Nephron progenitor cell (in vitro differentiated cells): Measurements from ENCODE around the gene CEBPZOS.

ENCODE experiments used
- DNase-seq: peaks from one replicate; pipeline ENCODE4 v3.0.0; 2021
- H3K27ac Mint-ChIP-seq: 2 replicates; pipeline ENCODE4 v1.8.0; 2021; ENCODE audit warnings: mild to moderate bottlenecking, moderate library complexity, mixed read lengths
- H3K27me3 Mint-ChIP-seq: 2 replicates; pipeline ENCODE4 v1.8.0; 2021; ENCODE audit warnings: mild to moderate bottlenecking, low read depth, mixed read lengths; ENCODE audit not compliant: poor library complexity
- H3K36me3 Mint-ChIP-seq: 2 replicates; pipeline ENCODE4 v1.8.0; 2021; ENCODE audit warnings: low read depth, mixed read lengths
- H3K4me1 Mint-ChIP-seq: 2 replicates; pipeline ENCODE4 v1.8.0; 2021; ENCODE audit warnings: mixed read lengths
- H3K4me3 Mint-ChIP-seq: 2 replicates; pipeline ENCODE4 v1.8.0; 2021; ENCODE audit warnings: mild to moderate bottlenecking, moderate library complexity, mixed read lengths
- H3K9me3 Mint-ChIP-seq: 2 replicates; pipeline ENCODE4 v1.8.0; 2021; ENCODE audit warnings: mild to moderate bottlenecking, moderate library complexity, mixed read lengths
- TF ChIP-seq, protein P1 (sequence below): fragments of 200-600 bp; sonication (generic); IDR thresholded peaks from 2 replicates; pipeline ENCODE4 v1.5.0; 2021; ENCODE audit warnings: antibody characterized with exemption

The CEBPZOS gene

DNA sequence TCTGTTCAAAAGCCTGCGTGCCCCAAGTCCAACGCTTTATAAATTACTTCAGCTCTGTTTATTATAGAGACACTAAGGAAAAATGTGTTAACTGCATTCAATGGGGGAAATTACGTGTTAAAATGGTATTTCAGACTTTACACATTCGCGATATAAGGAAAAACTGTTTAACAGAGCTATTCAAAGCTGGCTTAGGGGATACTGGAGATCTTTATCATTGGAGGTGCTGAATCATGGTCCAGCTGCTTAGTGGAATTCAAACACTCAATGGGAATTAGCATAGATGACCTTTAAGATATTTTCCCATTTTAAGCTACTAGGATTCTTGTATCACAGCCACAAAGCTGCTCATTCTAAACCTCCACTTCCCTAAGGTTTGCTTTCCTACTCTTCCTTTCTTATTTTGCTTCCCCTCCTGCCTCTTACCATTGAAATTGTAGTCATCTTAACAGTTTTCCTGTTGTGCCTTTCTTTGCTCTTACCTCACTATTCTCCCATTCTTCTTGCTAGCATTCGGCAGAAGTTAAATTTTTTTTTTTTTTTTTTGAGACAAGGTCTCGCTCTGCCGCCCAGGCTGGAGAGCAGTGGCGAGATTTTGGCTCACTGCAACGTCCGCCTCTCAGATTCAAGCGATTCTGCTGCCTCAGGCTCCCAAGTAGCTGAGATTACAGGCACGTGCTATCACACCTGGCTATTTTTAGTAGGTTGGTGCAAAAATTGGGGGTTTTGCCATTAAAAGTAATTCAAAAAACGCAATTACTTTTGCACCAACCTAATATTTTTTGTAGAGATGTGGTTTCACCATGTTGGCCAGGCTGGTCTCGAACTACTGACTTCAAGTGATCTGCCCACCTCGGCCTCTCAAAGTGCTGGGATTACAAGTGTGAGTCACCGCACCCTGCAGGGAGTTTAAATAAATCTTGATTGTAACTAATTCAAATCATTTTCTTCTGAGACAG, 14.3 kb upstream of the CEBPZOS start:
- Mint-ChIP-seq H3K9me3 (no peaks in the 10 kb centered on the region), H3K4me1 (no peaks in the 10 kb centered on the region), H3K4me3 (no peak overlapping the region), H3K27ac (no peak overlapping the region), H3K27me3 (no peaks in the 10 kb centered on the region), H3K36me3 (no peaks in the 10 kb centered on the region)
- TF ChIP-seq, protein P1, sequence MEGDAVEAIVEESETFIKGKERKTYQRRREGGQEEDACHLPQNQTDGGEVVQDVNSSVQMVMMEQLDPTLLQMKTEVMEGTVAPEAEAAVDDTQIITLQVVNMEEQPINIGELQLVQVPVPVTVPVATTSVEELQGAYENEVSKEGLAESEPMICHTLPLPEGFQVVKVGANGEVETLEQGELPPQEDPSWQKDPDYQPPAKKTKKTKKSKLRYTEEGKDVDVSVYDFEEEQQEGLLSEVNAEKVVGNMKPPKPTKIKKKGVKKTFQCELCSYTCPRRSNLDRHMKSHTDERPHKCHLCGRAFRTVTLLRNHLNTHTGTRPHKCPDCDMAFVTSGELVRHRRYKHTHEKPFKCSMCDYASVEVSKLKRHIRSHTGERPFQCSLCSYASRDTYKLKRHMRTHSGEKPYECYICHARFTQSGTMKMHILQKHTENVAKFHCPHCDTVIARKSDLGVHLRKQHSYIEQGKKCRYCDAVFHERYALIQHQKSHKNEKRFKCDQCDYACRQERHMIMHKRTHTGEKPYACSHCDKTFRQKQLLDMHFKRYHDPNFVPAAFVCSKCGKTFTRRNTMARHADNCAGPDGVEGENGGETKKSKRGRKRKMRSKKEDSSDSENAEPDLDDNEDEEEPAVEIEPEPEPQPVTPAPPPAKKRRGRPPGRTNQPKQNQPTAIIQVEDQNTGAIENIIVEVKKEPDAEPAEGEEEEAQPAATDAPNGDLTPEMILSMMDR = no peak
- no peak for DNase-seq

DNA sequence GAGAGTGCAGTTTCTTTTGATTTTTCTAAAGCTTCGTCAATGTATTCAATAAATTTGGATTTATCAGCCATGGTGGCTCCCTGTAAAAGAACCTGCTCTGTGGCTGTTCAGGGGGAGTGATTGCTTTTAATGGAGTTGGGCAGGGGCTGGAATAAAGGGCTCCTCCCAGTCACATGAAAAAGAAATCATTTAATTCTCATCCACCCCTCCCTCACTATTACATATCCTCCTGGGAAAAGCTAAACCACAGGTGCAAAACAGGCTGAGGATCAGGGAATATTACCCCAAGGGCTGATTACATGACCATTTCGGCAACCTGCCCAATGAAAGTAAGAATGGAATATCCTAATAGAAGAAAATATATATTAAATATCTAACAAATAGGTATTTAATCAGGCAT, 7.7 kb upstream of the CEBPZOS start, which contains the start of gene SULT6B1:
TSS of gene SULT6B1 (minus strand) at position 101 of the 400 bp plus-strand sequence. CDS start at position 71, 30 bp downstream.
- H3K4me1 Mint-ChIP-seq = no peaks in the 10 kb centered on the region
- no peak within 1 kb of the TSS for H3K4me3 Mint-ChIP-seq
- no peaks in the 10 kb centered on the region for H3K36me3 Mint-ChIP-seq
- H3K9me3 Mint-ChIP-seq = no peaks in the 10 kb centered on the region
- peaks cover 6% of the 10 kb centered on the region for H3K27me3 Mint-ChIP-seq
- H3K27ac Mint-ChIP-seq = no peak within 1 kb of the TSS
- TF ChIP-seq, protein P1 = no peak
- no peak for DNase-seq

DNA sequence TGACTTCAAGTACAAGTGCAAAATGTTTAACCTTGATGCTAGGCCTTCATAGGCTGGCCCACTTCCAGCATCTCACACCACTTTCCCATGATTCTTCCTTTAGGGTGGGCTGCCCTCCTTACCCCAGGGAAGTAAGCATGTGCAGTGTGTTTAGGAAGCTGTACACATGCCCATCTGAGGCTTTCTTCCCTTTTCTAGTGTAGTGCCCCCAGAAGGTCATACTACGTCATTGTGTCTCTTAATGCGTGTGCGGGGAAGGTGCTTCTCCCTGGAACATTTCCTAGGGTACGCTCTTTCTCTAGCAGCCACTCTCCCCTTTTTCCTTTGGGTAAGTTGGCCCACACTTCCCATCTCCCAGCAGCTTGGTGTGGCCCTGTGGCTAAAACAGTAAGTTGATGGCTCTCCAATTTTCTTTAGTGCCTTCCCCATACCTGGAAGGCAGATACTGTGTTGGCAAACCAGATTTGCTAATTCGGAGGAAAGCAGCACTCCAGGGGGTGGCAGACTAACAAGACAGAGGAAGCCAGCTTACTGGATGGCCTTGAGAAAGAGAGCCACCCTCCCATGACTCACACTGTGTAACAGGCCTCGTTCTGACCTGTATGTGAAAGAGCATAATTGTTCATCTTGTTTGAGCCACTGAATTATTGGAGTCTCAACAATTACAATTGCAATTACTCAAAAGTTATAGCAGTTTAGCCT, 6.7 kb upstream of the CEBPZOS start:
- Mint-ChIP-seq H3K4me1 (no peaks in the 10 kb centered on the region), H3K36me3 (no peaks in the 10 kb centered on the region), H3K9me3 (no peaks in the 10 kb centered on the region), H3K4me3 (no peak overlapping the region), H3K27ac (no peak overlapping the region), H3K27me3 (peaks cover 6% of the 10 kb centered on the region)
- no peak for DNase-seq
- TF ChIP-seq, protein P1 = no peak

DNA sequence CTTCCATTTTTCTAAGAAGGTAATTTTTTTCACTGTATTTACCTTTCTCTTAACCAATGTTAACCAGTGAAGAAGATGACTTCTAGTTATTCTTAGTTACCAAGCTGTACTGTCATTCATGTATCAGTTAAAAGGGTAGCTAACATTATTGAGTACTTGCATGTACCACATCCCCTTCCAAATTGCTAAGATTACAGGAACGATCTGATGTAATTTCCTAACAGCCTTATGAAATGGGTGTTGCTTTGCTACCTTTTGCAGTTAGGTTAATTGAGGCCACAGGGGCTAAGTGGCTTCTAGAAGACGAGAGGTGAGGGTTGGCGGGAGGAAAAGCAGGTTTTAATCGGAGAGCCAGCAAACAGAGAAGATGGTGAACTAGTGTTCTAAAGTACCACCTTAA, 6.0 kb upstream of the CEBPZOS start:
- TF ChIP-seq, protein P1 = no peak
- Mint-ChIP-seq H3K4me1 (no peaks in the 10 kb centered on the region), H3K36me3 (no peaks in the 10 kb centered on the region), H3K9me3 (no peaks in the 10 kb centered on the region), H3K4me3 (no peak overlapping the region), H3K27me3 (peaks cover 6% of the 10 kb centered on the region), H3K27ac (no peak overlapping the region)
- no peak for DNase-seq

DNA sequence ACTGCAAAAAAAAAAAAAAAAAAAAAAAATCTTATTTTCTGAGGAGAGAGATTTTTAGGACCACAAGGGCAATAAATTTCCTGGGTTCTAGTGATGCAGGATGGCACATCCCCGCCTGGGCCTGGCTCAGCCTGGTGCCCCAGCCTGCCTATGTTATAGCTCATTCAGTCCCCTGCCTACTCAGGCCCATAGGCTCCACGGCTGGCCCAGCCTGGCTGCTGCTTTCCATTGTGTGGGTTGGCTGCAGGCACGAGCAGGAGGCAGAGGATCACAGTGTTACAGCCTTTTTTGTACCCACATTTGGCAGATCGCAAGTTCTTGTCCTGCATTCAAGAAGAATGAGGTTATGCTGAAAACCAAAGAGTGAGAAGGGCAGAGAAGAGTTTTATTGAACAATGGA, 5.0 kb upstream of the CEBPZOS start:
- DNase-seq = no peak
- H3K36me3 Mint-ChIP-seq = no peaks in the 10 kb centered on the region
- H3K27ac Mint-ChIP-seq = no peak overlapping the region
- H3K9me3 Mint-ChIP-seq = peaks cover 2% of the 10 kb centered on the region
- H3K27me3 Mint-ChIP-seq = peaks cover 6% of the 10 kb centered on the region
- TF ChIP-seq, protein P1 = no peak
- H3K4me3 Mint-ChIP-seq = no peak overlapping the region
- H3K4me1 Mint-ChIP-seq = no peaks in the 10 kb centered on the region
